Thoracic aorta (tissue), 2 donors: ENCODE measurements around the gene IDH3B. TPM values are rescaled to one million over a fixed set of nuclear protein-coding genes. Genes with fewer than 3 reads are reported as not detected.

Experiments
- ATAC-seq: fragments of 150-250 bp; one replicate; pipeline ENCODE4 v1.8.0; 2017; ENCODE audit warnings: low read depth; ENCODE audit not compliant: insufficient number of reproducible peaks, low FRiP score
- DNase-seq: peaks from one replicate; pipeline ENCODE4 v3.0.0-alpha.2; 2020; ENCODE audit warnings: low spot score
- H3K27ac ChIP-seq, 2 donors: fragments of 200-600 bp; sonication (generic); 1 replicate in 1 of 2; 2 replicates in 1 of 2; pipeline ENCODE4 v1.5.1; 2016; ENCODE audit warnings: mild to moderate bottlenecking in 2 of 2, moderate library complexity in 2 of 2
- H3K27me3 ChIP-seq: fragments of 200-600 bp; sonication (generic); replicated peaks from 2 replicates; pipeline ENCODE4 v1.6.0; 2016; ENCODE audit warnings: mild to moderate bottlenecking; ENCODE audit not compliant: insufficient read depth
- H3K36me3 ChIP-seq: fragments of 200-600 bp; sonication (generic); one replicate; pipeline ENCODE4 v1.5.1; 2016
- H3K4me1 ChIP-seq, 2 donors: fragments of 200-600 bp; sonication (generic); 1 replicate in 1 of 2; 2 replicates in 1 of 2; pipeline versions ENCODE4 v1.5.1 to v1.6.0; 2016; ENCODE audit warnings: low read depth in 2 of 2, mild to moderate bottlenecking in 1 of 2; ENCODE audit not compliant: control insufficient read depth in 1 of 2
- H3K4me3 ChIP-seq: fragments of 200-600 bp; sonication (generic); 2 replicates; pipeline ENCODE4 v1.5.1; 2016; ENCODE audit warnings: mild to moderate bottlenecking
- H3K9me3 ChIP-seq: fragments of 200-600 bp; sonication (generic); 2 replicates; pipeline ENCODE4 v1.5.1; 2016
- CTCF ChIP-seq: fragments of 200-600 bp; sonication (generic); IDR thresholded peaks from one replicate; pipeline ENCODE4 v1.5.1; 2019; ENCODE audit warnings: antibody characterized with exemption
- total RNA-seq, 2 donors: library from RNA; depleted of rRNA; stranded (reverse); fragments of >200 nt; gene quantifications; one replicate each; pipeline versions ENCODE4 v1.1.0 to v1.2.3, GENCODE V29; 2016

Gene IDH3B
- total RNA-seq, 2 donors from 2014 or later = 94.5 to 95.3 TPM

DNA sequence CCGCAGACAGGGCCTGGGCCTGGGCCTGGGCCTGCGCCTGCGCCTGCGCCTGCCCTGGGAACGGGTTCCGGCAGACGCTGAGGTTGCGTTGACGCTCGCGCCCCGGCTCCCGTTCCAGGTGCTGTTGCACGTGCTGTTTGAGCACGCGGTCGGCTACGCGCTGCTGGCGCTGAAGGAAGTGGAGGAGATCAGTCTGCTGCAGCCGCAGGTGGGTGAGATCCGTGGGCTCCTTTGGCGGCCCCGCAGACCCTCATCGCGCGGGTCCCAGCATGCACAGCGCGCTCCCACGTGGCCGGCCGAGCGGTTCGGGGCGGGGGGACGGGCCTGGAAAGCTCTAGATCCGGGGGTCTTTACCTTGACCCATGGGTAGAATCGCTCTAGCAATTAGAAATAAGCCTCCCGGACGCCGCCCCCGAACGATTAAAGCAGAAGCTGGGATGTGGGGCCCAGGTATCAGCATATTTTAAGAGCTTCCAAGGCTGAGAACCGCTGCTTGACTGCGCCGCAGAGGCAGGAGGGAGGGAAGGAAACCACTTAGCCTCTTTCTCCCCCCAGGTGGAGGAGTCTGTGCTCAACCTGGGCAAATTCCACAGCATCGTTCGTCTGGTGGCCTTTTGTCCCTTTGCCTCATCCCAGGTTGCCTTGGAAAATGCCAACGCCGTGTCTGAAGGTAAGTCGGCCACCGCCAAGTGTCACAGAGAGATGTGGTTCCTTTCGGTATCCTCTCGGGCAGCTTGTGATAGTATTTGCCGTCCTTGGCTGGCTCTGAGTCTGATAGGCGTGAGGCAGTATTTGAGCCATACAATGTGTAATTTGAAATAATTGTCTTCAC lies 11.1 kb downstream of the IDH3B start:
- no peak for TF ChIP-seq CTCF
- peaks cover 8 to 26% of the 10 kb centered on the region in 2 donors for H3K4me1 ChIP-seq
- H3K4me3 ChIP-seq = peak overlapping the region; percentile 96
- peak overlapping the region; percentile 53 to 89 for H3K27ac ChIP-seq
- H3K9me3 ChIP-seq = no peaks in the 10 kb centered on the region
- no peak for DNase-seq
- H3K27me3 ChIP-seq = no peaks in the 10 kb centered on the region
- H3K36me3 ChIP-seq = peaks cover 34% of the 10 kb centered on the region
- no peak for ATAC-seq

- peak; percentile 64 for DNase-seq
- ATAC-seq = peak; percentile 91
- no peak for TF ChIP-seq CTCF
Observed at GRCh38 chr20:2651772-2652723, 12.0 kb downstream of the IDH3B start, which contains the start of gene NOP56. Gene NOP56 (plus strand): TSS chr20:2652632. CDS start chr20:2652661, 29 bp downstream.

DNA sequence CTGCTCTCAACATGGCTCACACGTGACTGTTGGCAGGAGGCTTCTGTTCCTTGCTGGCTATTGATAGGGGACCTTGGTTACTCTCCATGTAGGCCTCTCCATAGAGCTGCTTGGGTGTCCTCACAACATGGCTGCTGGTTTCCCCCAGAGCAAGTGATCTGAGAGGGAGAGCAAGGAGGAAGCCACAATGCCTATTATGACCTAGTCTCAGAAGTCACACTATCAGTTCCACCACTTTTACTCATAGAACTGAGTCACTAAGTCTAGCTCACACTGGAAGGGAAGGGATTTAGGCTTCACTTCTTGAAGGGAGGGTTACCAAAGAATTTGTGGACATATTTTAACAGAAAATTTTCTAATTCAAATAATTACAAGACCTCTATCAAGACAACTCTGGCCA lies 20.3 kb downstream of the IDH3B start:
- Histone ChIP-seq H3K9me3 (no peaks in the 10 kb centered on the region), H3K27ac (no peak overlapping the region), H3K4me1 (no peaks in the 10 kb centered on the region), H3K27me3 (no peaks in the 10 kb centered on the region), H3K4me3 (no peak overlapping the region), H3K36me3 (peaks cover 5% of the 10 kb centered on the region)
- DNase-seq (no peak), ATAC-seq (no peak)
- TF ChIP-seq CTCF = no peak

More at GRCh38 chr20:2651772-2652723, 12.0 kb downstream of the IDH3B start, which contains the start of gene NOP56:
- Histone ChIP-seq H3K9me3 (no peaks in the 10 kb centered on the region), H3K4me1 (peaks cover 8 to 26% of the 10 kb centered on the region in 2 donors), H3K36me3 (peaks cover 29% of the 10 kb centered on the region), H3K4me3 (peak within 1 kb of the TSS; percentile 96), H3K27me3 (no peaks in the 10 kb centered on the region), H3K27ac (peak within 1 kb of the TSS; percentile 89 to 92)

DNA sequence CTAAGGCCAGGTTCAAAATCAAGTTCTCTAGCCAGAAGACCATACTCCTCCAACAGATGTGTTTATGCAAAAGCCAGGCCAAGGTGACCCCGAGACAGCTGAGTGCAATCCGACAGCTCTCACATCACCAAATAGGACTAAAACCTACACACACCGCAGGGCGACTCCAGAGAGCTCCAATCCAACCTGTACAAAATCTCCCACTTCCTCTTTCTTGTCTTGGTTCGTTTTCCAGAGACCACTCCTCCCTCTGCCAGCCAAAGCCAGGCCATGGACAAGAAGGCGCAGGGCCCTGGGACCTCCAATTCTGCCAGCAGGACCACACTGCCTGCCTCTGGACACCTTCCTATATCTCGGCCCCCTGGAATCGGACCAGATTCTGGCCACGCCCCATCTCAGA lies 23.1 kb downstream of the IDH3B start:
- ATAC-seq (no peak), DNase-seq (no peak)
- Histone ChIP-seq H3K4me1 (no peaks in the 10 kb centered on the region), H3K9me3 (no peaks in the 10 kb centered on the region), H3K4me3 (no peak overlapping the region), H3K27ac (no peak overlapping the region), H3K36me3 (peaks cover 5% of the 10 kb centered on the region), H3K27me3 (no peaks in the 10 kb centered on the region)
- no peak for TF ChIP-seq CTCF

DNA sequence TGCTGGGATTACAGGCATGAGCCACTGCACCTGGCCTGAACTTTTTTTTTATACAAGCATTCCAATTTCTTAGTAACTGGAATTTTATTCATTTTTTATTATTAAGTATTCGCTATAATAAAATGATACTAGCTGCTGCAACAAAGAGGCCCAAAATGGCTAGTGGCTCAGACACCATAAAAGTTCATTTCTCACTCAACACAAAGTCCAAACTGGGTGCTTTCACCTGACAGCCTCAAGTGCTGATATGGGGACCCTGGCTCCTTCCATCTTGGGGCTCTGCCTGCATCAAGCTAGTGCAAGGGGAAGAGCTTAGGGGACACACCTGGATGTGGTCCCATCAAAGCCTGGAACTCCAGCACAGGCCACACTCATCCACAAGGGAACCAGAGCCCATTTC lies 23.8 kb downstream of the IDH3B start:
- H3K4me3 ChIP-seq = no peak overlapping the region
- H3K9me3 ChIP-seq = no peaks in the 10 kb centered on the region
- DNase-seq = no peak
- H3K4me1 ChIP-seq = no peaks in the 10 kb centered on the region
- TF ChIP-seq CTCF = no peak
- peaks cover 5% of the 10 kb centered on the region for H3K36me3 ChIP-seq
- no peak for ATAC-seq
- no peaks in the 10 kb centered on the region for H3K27me3 ChIP-seq
- H3K27ac ChIP-seq = no peak overlapping the region
